Effector memory CD8-positive, alpha-beta T cell (primary cell): Measurements from ENCODE around the gene FBXO3.
"Not testable (repeated sequence)": the region's sequence is repeated elsewhere in the genome, so short reads cannot be mapped to it uniquely, and the experiment has no call there.

Source experiments
- ATAC-seq: fragments of 150-1000 bp; cut with Tn5 transposase; replicated peaks from 2 replicates; pipeline ENCODE4 v1.10.0; 2021; ENCODE audit warnings: mild to moderate bottlenecking, moderate library complexity
- DNase-seq, 3 experiments: peaks; one replicate each; pipeline ENCODE4 v3.0.0; 2021
- H3K27ac Mint-ChIP-seq, 2 donors: one replicate each; pipeline ENCODE4 v1.8.0; 2022; ENCODE audit warnings: mild to moderate bottlenecking in 2 of 2, mixed read lengths in 2 of 2, moderate library complexity in 2 of 2
- H3K27me3 Mint-ChIP-seq, 2 donors: one replicate each; pipeline ENCODE4 v1.8.0; 2022; ENCODE audit warnings: mixed read lengths in 2 of 2
- H3K36me3 Mint-ChIP-seq: one replicate; pipeline ENCODE4 v1.8.0; 2022; ENCODE audit warnings: mild to moderate bottlenecking, moderate library complexity, mixed read lengths; ENCODE audit not compliant: insufficient read depth
- H3K4me1 Mint-ChIP-seq, 2 donors: one replicate each; pipeline ENCODE4 v1.8.0; 2022; ENCODE audit warnings: low read depth in 2 of 2, mixed read lengths in 2 of 2
- H3K4me3 Mint-ChIP-seq, 2 donors: one replicate each; pipeline ENCODE4 v1.8.0; 2022; ENCODE audit warnings: mild to moderate bottlenecking in 2 of 2, mixed read lengths in 2 of 2, moderate library complexity in 2 of 2
- H3K9me3 Mint-ChIP-seq, 2 donors: one replicate each; pipeline ENCODE4 v1.8.0; 2022; ENCODE audit warnings: mixed read lengths in 2 of 2

FBXO3 gene

GRCh38 chr11:33731723-33732531 lies 42.4 kb downstream of the FBXO3 start:
- Mint-ChIP-seq H3K27me3 (no peaks in the 10 kb centered on the region), H3K36me3 (peaks cover 13% of the 10 kb centered on the region), H3K4me3 (no peak overlapping the region), H3K27ac (no peak overlapping the region), H3K9me3 (no peaks in the 10 kb centered on the region), H3K4me1 (peaks cover 16 to 22% of the 10 kb centered on the region in 2 donors)
- ATAC-seq (no peak), DNase-seq (no peak)

DNA sequence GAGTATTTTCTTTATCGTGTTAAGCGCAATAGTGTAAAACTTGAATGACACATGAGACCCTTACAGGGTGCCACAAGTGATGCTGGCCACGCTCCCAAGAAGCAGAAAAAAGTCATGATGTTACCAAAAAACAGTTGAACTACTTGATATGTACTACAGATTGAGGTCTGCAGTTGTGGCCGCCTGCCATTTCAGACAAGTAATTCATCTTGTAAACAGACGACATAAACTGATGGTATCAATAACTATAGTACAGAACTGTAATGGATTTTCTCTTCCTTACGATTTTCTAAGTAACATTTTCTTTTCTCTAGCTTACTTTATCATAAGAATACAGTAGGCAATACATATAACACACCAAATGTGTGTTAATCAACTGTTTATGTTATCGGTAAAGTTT lies 43.6 kb downstream of the FBXO3 start:
- H3K9me3 Mint-ChIP-seq: no peaks in the 10 kb centered on the region
- no peak overlapping the region for H3K4me3 Mint-ChIP-seq
- ATAC-seq (no peak), DNase-seq (no peak)
- H3K27ac Mint-ChIP-seq: no peak overlapping the region
- peaks cover 18 to 32% of the 10 kb centered on the region in 2 donors for H3K4me1 Mint-ChIP-seq
- peaks cover 7% of the 10 kb centered on the region for H3K36me3 Mint-ChIP-seq
- H3K27me3 Mint-ChIP-seq: no peaks in the 10 kb centered on the region

GRCh38 chr11:33729072-33729664 lies 45.2 kb downstream of the FBXO3 start:
- not testable (repeated sequence) for H3K4me3 Mint-ChIP-seq, ATAC-seq, DNase-seq, H3K27me3 Mint-ChIP-seq, H3K27ac Mint-ChIP-seq, H3K9me3 Mint-ChIP-seq, H3K36me3 Mint-ChIP-seq
- peaks cover 13 to 29% of the 10 kb centered on the region in 2 donors for H3K4me1 Mint-ChIP-seq

DNA sequence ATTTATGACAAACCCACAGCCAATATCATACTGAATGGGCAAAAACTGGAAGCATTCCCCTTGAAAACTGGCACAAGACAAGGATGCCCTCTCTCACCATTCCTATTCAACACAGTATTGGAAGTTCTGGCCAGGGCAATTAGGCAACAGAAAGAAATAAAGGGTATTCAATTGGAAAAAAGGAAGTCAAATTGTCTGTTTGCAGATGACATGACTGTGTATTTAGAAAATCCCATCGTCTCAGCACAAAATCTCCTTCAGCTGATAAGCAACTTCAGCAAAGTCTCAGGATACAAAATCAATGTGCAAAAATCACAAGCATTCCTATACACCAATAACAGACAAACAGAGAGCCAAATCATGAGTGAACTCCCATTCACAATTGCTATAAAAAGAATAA lies 46.8 kb downstream of the FBXO3 start:
- DNase-seq, ATAC-seq, H3K27me3 Mint-ChIP-seq, H3K4me3 Mint-ChIP-seq, H3K27ac Mint-ChIP-seq, H3K9me3 Mint-ChIP-seq, H3K36me3 Mint-ChIP-seq: not testable (repeated sequence)
- peaks cover 23 to 33% of the 10 kb centered on the region in 2 donors for H3K4me1 Mint-ChIP-seq

GRCh38 chr11:33725496-33725895 lies 48.8 kb downstream of the FBXO3 start:
- Mint-ChIP-seq H3K27me3 (no peaks in the 10 kb centered on the region), H3K4me1 (peaks cover 23 to 26% of the 10 kb centered on the region in 2 donors), H3K4me3 (no peak overlapping the region), H3K36me3 (peaks cover 4% of the 10 kb centered on the region), H3K9me3 (no peaks in the 10 kb centered on the region), H3K27ac (no peak overlapping the region)
- ATAC-seq (no peak), DNase-seq (no peak)

GRCh38 chr11:33724644-33725035 lies 49.7 kb downstream of the FBXO3 start:
- H3K27ac Mint-ChIP-seq: peak overlapping the region in 1 of 2 donors; percentile 38
- H3K4me3 Mint-ChIP-seq: no peak overlapping the region
- H3K9me3 Mint-ChIP-seq: no peaks in the 10 kb centered on the region
- H3K36me3 Mint-ChIP-seq: peaks cover 5% of the 10 kb centered on the region
- no peak for ATAC-seq
- peaks cover 23 to 26% of the 10 kb centered on the region in 2 donors for H3K4me1 Mint-ChIP-seq
- DNase-seq: no peak
- no peaks in the 10 kb centered on the region for H3K27me3 Mint-ChIP-seq

DNA sequence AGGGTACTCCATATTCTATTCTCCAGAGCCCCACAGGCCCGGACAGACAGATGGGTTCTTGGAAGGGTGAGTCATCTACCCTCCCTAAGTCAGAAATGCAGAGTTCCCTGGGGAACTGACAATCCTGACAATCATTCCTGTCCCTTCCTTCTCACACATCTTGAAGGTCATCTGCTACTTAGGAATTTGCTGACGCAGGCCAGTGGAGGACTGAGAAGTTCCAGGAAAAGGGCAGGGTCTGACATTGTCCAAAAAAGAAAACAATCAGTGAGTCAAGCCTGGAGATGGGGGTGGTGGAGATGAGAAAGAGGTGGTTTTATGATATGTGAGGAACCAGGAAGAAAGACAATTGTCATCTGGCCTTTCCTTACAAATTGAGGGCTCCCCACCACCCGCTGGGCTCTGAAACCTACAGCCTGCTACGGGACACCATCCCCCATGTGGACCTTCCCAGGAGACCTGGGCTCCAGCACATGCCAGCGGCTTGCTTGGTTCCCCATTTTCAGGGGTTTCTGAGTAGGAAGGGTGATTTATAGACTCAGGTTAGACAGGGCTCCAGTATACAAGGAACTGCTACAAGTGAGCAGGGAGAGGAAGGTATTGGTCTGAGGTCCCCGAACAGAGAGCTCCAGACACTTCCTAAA lies 51.0 kb downstream of the FBXO3 start:
- no peaks in the 10 kb centered on the region for H3K27me3 Mint-ChIP-seq
- H3K4me1 Mint-ChIP-seq: peaks cover 23 to 26% of the 10 kb centered on the region in 2 donors
- H3K4me3 Mint-ChIP-seq: no peak overlapping the region
- no peak for ATAC-seq
- no peak for DNase-seq
- no peaks in the 10 kb centered on the region for H3K9me3 Mint-ChIP-seq
- H3K27ac Mint-ChIP-seq: peak overlapping the region in 1 of 2 donors; percentile 32
- peaks cover 3% of the 10 kb centered on the region for H3K36me3 Mint-ChIP-seq

- Mint-ChIP-seq H3K4me1 (peaks cover 23 to 26% of the 10 kb centered on the region in 2 donors), H3K27ac (peak overlapping the region; percentile 16 to 32), H3K27me3 (no peaks in the 10 kb centered on the region), H3K4me3 (no peak overlapping the region), H3K9me3 (no peaks in the 10 kb centered on the region), H3K36me3 (peaks cover 3% of the 10 kb centered on the region)
- no peak for ATAC-seq
- DNase-seq: no peak
These were observed 51.6 kb downstream of the FBXO3 start for GRCh38 chr11:33722590-33723234.

DNA sequence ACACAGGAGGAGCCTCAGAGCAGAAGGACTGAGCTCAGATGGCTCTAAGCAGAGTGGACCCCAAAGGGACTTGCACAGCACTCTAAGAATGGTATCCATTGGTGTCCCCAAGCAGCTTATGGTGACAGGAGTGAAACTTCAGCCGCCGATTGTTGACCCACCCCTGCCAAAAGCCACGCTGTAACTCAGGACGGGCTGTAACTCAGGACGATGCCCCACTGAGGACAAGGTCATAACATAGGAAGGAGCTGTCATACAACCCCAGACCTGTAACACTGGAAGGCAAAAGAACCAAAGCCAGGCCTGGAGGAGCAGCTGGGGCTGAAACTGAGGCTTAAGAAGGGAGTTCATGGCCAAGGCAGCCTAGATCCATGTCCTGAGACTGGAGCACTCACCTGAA lies 52.3 kb downstream of the FBXO3 start:
- Mint-ChIP-seq H3K27ac (peak overlapping the region in 1 of 2 donors; percentile 16), H3K27me3 (no peaks in the 10 kb centered on the region), H3K4me1 (peaks cover 23 to 26% of the 10 kb centered on the region in 2 donors), H3K36me3 (peaks cover 3% of the 10 kb centered on the region), H3K9me3 (no peaks in the 10 kb centered on the region), H3K4me3 (no peak overlapping the region)
- no peak for DNase-seq
- ATAC-seq: no peak

DNA sequence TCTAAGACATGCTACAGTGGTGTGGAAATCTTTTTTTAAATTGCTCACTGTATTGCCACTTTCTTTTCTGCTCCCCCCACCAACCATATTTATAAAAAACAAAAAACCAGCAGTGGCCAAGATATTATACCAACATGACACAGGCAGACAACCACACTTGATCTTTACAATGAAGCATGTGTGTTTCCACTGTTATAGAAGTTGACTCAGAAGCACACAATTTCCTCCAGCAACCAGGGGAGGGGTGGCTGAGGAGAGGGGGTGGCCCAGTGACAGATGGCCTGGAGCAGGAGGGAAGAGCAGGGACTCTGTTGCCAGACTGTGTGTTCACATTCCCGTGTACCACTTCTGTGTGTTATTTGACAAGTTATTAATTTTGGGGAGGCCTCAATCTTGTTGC lies 52.9 kb downstream of the FBXO3 start:
- peaks cover 23 to 24% of the 10 kb centered on the region in 2 donors for H3K4me1 Mint-ChIP-seq
- H3K27me3 Mint-ChIP-seq: no peaks in the 10 kb centered on the region
- H3K4me3 Mint-ChIP-seq: no peak overlapping the region
- H3K27ac Mint-ChIP-seq: peak overlapping the region in 1 of 2 donors; percentile 2
- ATAC-seq (no peak), DNase-seq (no peak)
- H3K9me3 Mint-ChIP-seq: no peaks in the 10 kb centered on the region
- peaks cover 3% of the 10 kb centered on the region for H3K36me3 Mint-ChIP-seq

- ATAC-seq: no peak
- no peak for DNase-seq
- H3K27ac Mint-ChIP-seq: no peak overlapping the region
- H3K27me3 Mint-ChIP-seq: no peaks in the 10 kb centered on the region
- H3K4me3 Mint-ChIP-seq: no peak overlapping the region
- peaks cover 3% of the 10 kb centered on the region for H3K36me3 Mint-ChIP-seq
- H3K4me1 Mint-ChIP-seq: peaks cover 11 to 19% of the 10 kb centered on the region in 2 donors
- H3K9me3 Mint-ChIP-seq: no peaks in the 10 kb centered on the region
These were observed 54.7 kb downstream of the FBXO3 start for GRCh38 chr11:33719587-33719986.

DNA sequence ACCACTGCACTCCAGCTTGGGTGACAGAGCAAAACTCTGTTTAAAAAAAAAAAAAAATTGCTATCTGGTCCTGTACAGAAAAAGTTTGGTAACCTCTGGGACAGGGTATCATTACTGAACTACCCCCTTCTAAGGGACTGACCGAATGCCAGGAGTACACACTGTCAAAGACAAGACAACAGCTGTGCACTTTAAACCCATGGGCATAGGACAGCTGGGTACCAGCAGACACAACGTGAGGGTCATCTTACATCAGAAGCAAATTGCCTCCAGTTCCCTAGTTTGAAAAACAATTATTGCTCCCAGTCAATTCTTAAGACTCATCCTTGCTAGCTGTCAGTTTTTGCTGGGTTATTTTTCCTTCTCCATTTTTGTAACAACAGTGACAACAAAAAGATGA lies 55.9 kb downstream of the FBXO3 start:
- H3K4me1 Mint-ChIP-seq: peaks cover 0 to 13% of the 10 kb centered on the region in 2 donors
- peaks cover 3% of the 10 kb centered on the region for H3K36me3 Mint-ChIP-seq

DNA sequence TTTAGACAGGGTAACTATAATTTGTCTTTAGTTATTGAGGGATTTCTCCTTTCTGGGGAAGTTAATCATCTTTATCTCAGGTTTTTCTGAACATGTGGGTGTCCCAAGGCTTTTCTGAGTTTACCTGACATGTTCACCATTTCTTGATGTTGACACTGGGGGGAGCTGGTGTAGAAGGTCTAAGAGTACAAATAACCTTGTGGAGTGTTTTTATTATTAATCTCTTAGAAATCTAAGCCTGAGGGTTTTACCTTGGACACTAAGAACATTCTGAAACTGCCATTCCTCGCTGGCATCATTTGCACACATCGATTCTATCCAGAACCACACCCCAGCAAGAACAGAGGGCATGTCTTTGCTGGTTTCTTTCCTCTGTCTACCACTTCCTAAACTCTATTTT lies 58.1 kb downstream of the FBXO3 start:
- ATAC-seq (peak; percentile 29), DNase-seq (no peak)
- H3K4me1 Mint-ChIP-seq: peaks cover 0 to 1% of the 10 kb centered on the region in 2 donors
- peaks cover 3% of the 10 kb centered on the region for H3K36me3 Mint-ChIP-seq
- no peaks in the 10 kb centered on the region for H3K27me3 Mint-ChIP-seq
- H3K9me3 Mint-ChIP-seq: no peaks in the 10 kb centered on the region
- peak overlapping the region in 1 of 2 donors; percentile 45 for H3K27ac Mint-ChIP-seq
- no peak overlapping the region for H3K4me3 Mint-ChIP-seq

More for the DNA sequence above, 55.9 kb downstream of the FBXO3 start:
- DNase-seq (no peak), ATAC-seq (no peak)
- no peaks in the 10 kb centered on the region for H3K27me3 Mint-ChIP-seq
- H3K4me3 Mint-ChIP-seq: no peak overlapping the region
- no peaks in the 10 kb centered on the region for H3K9me3 Mint-ChIP-seq
- no peak overlapping the region for H3K27ac Mint-ChIP-seq
